Activated B cell treated with CpG ODN at 0.5 μM for 24 hours (primary cell): ENCODE results near the gene GNG13. TPM values are rescaled to one million over a fixed set of nuclear protein-coding genes. Genes with fewer than 3 reads are reported as not detected.

Experiments
- ATAC-seq: fragments of 200-7000 bp; cut with Tn5 transposase; one replicate; pipeline ENCODE4 v1.10.0; 2021; ENCODE audit warnings: low read depth, mild to moderate bottlenecking, moderate library complexity
- CTCF ChIA-PET: fragments of 350-600 bp; sonication (Branson Sonifier 250); formaldehyde crosslinking; loops from one replicate; lab custom pipeline; 2021; ENCODE audit warnings: antibody characterized with exemption; lab: Charles Lee
- POLR2A ChIA-PET: fragments of 350-600 bp; sonication (Branson Sonifier 250); formaldehyde crosslinking; loops from one replicate; lab custom pipeline; 2021; ENCODE audit warnings: antibody characterized with exemption; lab: Charles Lee
- DNase-seq: peaks from one replicate; pipeline ENCODE4 v3.0.0; 2022
- H3K27ac Mint-ChIP-seq: one replicate; pipeline ENCODE4 v1.8.0; 2020; ENCODE audit warnings: mixed read lengths
- H3K27me3 Mint-ChIP-seq: one replicate; pipeline ENCODE4 v1.8.0; 2021; ENCODE audit warnings: mixed read lengths
- H3K36me3 Mint-ChIP-seq: one replicate; pipeline ENCODE4 v1.8.0; 2021; ENCODE audit warnings: low read depth, mixed read lengths
- H3K4me1 Mint-ChIP-seq: one replicate; pipeline ENCODE4 v1.8.0; 2021; ENCODE audit warnings: mixed read lengths
- H3K4me3 Mint-ChIP-seq: one replicate; pipeline ENCODE4 v1.8.0; 2020; ENCODE audit warnings: mild to moderate bottlenecking, mixed read lengths
- H3K9me3 Mint-ChIP-seq: one replicate; pipeline ENCODE4 v1.8.0; 2020; ENCODE audit warnings: mixed read lengths
- CTCF ChIP-seq: fragments of 200-600 bp; IDR thresholded peaks from one replicate; pipeline ENCODE4 v1.8.0; 2022; ENCODE audit warnings: antibody characterized with exemption, mild to moderate bottlenecking
- intact Hi-C: fragments of 100-400 bp; cut with micrococcal nuclease; formaldehyde crosslinking; loops from one replicate; pipeline ENCODE4 v1.15.1; 2024
- total RNA-seq: library from RNA; stranded (reverse); gene quantifications from 2 replicates; pipeline ENCODE4 v1.2.3, GENCODE V29; 2022

GNG13 gene
- total RNA-seq, 1 donor from 2014 or later, result not detected

- intact Hi-C loops, result loop anchor here (1.0 to 2.0 kb wide), 2 partner anchors 289 to 381 kb away; no protein-coding TSS in a partner anchor
- TF ChIP-seq CTCF, result no peak
- DNase-seq (peak; percentile 50), ATAC-seq (peak; percentile 83)
- no peak overlapping the region for H3K27ac Mint-ChIP-seq
- H3K4me3 Mint-ChIP-seq, result no peak overlapping the region
- no peaks in the 10 kb centered on the region for H3K36me3 Mint-ChIP-seq
- ChIA-PET POLR2A (no interaction called here), CTCF (no interaction called here)
- H3K4me1 Mint-ChIP-seq, result peaks cover 6% of the 10 kb centered on the region
- peaks cover 24% of the 10 kb centered on the region for H3K27me3 Mint-ChIP-seq
- no peaks in the 10 kb centered on the region for H3K9me3 Mint-ChIP-seq
Observed at GRCh38 chr16:813204-813915, 12.8 kb upstream of the GNG13 start.

- ATAC-seq (no peak), DNase-seq (no peak)
- Mint-ChIP-seq H3K4me1 (peaks cover 12% of the 10 kb centered on the region), H3K9me3 (no peaks in the 10 kb centered on the region), H3K4me3 (peak overlapping the region; percentile 97), H3K36me3 (peaks cover 3% of the 10 kb centered on the region), H3K27ac (peak overlapping the region; percentile 92), H3K27me3 (peaks cover 15% of the 10 kb centered on the region)
- intact Hi-C loops, result loop anchor here (5.0 kb wide), 1 partner anchor 86 kb away; the partner anchor contains the start of gene ANTKMT
- ChIA-PET POLR2A (interaction anchor here (1.6 kb wide), 1 partner anchor 87 kb away, joined by 6 read pairs; the partner anchor contains the start of gene ANTKMT), CTCF (no interaction called here)
- no peak for TF ChIP-seq CTCF
Observed at GRCh38 chr16:808085-808386, 7.5 kb upstream of the GNG13 start.

GRCh38 chr16:807347-808084 lies 7.0 kb upstream of the GNG13 start:
- TF ChIP-seq CTCF, result no peak
- ATAC-seq (peak; percentile 95), DNase-seq (peak; percentile 79)
- H3K27me3 Mint-ChIP-seq, result peaks cover 11% of the 10 kb centered on the region
- H3K36me3 Mint-ChIP-seq, result peaks cover 3% of the 10 kb centered on the region
- peaks cover 11% of the 10 kb centered on the region for H3K4me1 Mint-ChIP-seq
- intact Hi-C loops, result loop anchor here (1.0 to 5.0 kb wide), 6 partner anchors 19 to 218 kb away; partner anchors contain the start of genes ANTKMT, CHTF18, LMF1 and METTL26
- CTCF ChIA-PET, result no interaction called here
- H3K27ac Mint-ChIP-seq, result peak overlapping the region; percentile 92
- H3K9me3 Mint-ChIP-seq, result no peaks in the 10 kb centered on the region
- peak overlapping the region; percentile 97 for H3K4me3 Mint-ChIP-seq
- POLR2A ChIA-PET, result interaction anchor here (0.8 to 1.6 kb wide), 4 partner anchors 19 to 1157 kb away, joined by 3 to 6 read pairs (median 4); partner anchors contain the start of genes ANTKMT, CHTF18, RPS2 and RPUSD1

GRCh38 chr16:805474-805873 lies 4.9 kb upstream of the GNG13 start:
- ATAC-seq (no peak), DNase-seq (no peak)
- H3K9me3 Mint-ChIP-seq, result no peaks in the 10 kb centered on the region
- peaks cover 6% of the 10 kb centered on the region for H3K27me3 Mint-ChIP-seq
- POLR2A ChIA-PET, result no interaction called here
- H3K36me3 Mint-ChIP-seq, result peaks cover 3% of the 10 kb centered on the region
- no peak for TF ChIP-seq CTCF
- H3K4me1 Mint-ChIP-seq, result peaks cover 11% of the 10 kb centered on the region
- CTCF ChIA-PET, result no interaction called here
- no peak overlapping the region for H3K27ac Mint-ChIP-seq
- intact Hi-C loops, result loop anchor here (5.0 kb wide), 1 partner anchor 83 kb away; the partner anchor contains the start of gene ANTKMT
- H3K4me3 Mint-ChIP-seq, result no peak overlapping the region
